HUDEP-2 (cell line): ENCODE results near the gene CD300H.
"Not testable (repeated sequence)": the region's sequence is repeated elsewhere in the genome, so short reads cannot be mapped to it uniquely, and the experiment has no call there.

Source experiments
- DNase-seq, 76 experiments: peaks; one replicate each; lab custom pipeline; 2025; ENCODE audit not compliant: unreplicated experiment in 76 of 76; lab: John Stamatoyannopoulos, UW

Gene CD300H

DNA sequence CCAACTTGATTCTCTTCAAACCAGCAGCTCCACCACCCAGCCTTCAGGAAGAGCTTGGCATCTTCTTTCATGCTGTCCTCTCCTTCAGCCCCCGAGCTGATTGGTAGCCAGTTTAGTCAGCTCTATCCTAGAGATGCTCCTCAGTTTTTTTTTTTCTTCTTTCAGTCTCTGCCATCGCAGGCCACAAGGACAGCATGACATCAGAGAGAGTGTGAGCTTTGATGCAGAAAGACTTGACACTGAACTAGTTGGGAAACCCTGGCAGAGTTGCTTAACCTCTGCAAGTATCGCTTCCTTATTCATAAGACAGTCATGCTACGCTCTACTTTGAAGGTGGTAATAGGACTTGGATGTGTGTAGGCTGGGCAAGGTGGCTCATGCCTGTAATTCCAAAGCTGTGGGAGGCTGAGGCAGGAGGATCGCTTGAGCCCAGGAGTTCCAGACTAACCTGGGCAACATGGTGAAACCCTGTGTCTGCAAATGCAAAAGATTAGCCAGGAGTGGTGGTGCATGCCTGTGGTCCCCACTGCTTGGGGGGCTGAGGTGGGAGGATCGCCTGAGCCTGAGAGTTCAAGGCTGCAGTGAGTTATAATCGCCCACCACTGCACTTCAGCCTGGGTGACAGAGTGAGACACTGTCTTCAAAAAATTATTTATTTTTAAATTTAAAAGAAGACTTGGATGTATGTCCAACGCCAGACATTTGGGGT lies 38.7 kb downstream of the CD300H start:
- DNase-seq, result no peak

- DNase-seq, result no peak
Measured at GRCh38 chr17:74527756-74528155, 39.6 kb downstream of the CD300H start.

GRCh38 chr17:74527081-74527480 lies 40.2 kb downstream of the CD300H start:
- DNase-seq, result no peak

DNA sequence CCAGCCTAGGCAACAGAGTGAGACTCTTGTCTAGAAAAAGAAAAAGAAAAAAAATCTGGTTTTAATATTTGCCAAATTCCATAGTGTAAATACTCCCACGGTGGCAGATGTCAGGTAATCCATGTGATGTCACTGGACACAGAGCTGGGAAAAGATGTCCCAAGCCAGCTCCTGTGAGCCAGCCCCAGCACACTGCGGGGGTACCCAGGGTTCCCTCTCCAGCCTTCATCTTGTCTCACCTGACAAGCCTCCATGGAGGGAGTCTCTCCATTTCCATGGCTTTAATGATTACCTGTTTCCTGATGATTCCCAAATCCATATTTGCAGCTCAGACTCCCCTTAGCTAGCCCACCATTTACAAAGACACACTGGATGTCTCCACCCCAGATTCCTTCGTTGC lies 40.6 kb downstream of the CD300H start:
- DNase-seq, result no peak

GRCh38 chr17:74525781-74526288 lies 41.5 kb downstream of the CD300H start:
- no peak for DNase-seq

DNA sequence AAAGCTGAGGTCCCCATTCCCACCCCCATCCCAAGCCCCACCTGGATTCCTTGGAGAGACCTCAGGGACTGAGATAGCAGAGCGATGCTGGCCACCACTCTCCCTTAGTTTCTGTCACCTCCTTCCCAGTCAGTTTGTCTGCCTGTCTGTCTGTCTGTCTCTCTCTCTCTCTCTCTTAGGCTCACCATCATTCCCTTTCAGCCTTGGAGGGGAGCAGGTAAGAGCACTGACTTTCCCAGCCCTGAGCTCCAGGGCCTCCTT lies 41.9 kb downstream of the CD300H start:
- no peak for DNase-seq

GRCh38 chr17:74524653-74525464 lies 42.5 kb downstream of the CD300H start:
- DNase-seq, result no peak

GRCh38 chr17:74523308-74523707 lies 44.0 kb downstream of the CD300H start:
- no peak for DNase-seq

- DNase-seq, result no peak
Measured at GRCh38 chr17:74522381-74523105, 44.8 kb downstream of the CD300H start.

DNA sequence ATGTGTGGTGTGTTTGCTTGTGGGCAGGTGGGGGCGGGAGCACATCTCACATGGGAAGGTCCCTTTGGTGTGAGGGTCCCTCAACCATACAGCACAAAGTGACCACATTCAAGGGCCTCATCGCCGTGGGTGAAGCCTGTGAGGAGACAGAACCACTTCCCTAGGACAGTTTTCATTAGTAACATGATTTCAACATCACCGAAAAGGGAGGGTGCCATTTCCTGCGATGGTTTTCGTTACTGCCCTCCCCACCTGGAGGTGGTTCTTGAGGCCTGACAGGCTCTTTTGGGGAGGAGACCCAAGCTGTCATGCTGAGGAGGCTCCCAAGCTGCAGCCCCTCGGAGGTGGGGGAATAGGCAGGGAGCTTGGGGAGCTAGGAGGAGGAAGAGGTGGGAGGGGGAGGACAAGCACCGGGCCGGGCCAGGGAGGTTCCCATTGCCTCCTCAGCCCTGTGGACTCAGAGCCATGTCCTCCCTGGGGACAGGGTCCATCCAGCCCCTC lies 45.6 kb downstream of the CD300H start:
- no peak for DNase-seq

- DNase-seq, result no peak
Measured at GRCh38 chr17:74520790-74521480, 46.4 kb downstream of the CD300H start.

GRCh38 chr17:74520016-74520434 lies 47.3 kb downstream of the CD300H start:
- DNase-seq, result no peak

DNA sequence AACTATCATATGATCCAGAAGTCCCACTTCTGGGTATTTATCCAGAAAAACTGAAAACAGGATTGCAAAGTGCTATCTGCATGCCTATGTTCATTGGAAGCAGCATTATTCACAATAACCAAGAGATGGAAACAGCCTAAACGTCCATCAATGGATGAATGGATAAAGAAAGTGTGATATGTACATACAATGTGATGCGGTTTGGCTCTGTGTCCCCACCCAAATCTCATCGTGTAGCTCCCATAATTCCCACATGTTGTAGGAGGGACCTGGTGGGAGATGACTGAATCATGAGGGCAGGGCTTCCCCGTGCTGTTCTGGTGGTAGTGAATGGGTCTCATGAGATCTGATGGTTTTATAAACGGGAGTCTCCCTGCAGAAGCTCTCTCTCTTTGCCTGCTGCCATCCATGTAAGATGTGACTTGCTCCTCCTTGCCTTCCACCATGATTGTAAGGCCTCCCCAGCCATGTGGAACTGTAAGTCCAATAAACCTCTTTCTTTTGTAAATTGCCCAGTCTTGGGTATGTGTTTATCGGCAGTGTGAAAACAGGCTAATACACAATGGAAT lies 48.8 kb downstream of the CD300H start:
- DNase-seq, result not testable (repeated sequence)

DNA sequence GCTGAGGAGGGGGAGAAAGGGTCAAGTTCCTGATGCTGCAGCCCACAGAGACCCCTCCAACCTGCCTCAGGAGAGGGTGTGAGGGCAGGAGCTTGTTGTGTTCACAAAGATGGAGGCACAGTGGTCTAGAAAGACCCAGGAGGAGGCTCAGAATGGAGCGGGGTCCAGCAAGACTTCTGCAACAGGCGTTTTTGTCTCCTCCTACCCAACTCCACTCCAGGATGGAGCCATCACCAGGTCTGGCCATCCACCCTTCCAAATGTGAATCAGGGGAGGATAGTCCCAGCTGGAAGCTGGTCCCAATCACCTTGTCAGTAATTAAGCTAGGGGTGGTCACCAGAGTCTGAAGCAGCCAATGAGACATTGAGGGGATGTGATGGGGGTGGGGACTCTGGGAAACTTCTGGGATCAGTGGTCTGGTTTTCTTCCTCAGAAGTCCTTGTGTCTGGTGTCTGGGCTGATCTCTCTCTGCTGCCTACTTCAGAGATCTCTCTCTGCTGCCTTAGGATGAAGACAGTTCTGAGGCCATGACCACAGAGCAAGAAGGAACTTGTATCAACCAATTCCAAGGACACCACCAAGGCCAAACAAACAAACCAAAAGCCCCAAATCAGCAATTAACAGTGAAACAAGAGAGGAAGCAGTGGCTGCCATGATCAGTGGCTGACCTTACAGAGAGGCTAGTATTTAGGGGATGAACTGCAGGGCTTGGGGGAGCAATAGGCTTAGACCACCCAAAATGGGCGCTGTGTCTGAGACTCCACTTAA lies 50.6 kb downstream of the CD300H start:
- DNase-seq, result no peak

DNA sequence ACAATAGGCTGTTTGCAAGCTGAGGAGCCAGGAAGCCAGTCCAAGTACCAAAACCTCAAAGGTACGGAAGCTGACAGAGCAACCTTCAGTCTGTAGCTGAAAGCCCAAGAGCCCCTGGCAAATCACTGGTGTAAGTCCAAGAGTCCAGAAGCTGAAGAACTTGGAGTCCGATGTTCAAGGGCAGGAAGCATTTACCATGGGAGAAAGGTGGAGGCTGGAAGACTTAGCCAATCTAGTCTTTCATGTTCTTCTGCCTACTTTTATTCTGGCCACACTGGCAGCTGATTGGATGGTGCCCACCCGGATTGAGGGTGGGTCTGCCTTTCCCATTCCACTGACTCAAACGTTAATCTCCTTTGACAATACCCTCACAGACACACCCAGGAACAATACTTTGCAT lies 51.4 kb downstream of the CD300H start:
- DNase-seq, result no peak

DNA sequence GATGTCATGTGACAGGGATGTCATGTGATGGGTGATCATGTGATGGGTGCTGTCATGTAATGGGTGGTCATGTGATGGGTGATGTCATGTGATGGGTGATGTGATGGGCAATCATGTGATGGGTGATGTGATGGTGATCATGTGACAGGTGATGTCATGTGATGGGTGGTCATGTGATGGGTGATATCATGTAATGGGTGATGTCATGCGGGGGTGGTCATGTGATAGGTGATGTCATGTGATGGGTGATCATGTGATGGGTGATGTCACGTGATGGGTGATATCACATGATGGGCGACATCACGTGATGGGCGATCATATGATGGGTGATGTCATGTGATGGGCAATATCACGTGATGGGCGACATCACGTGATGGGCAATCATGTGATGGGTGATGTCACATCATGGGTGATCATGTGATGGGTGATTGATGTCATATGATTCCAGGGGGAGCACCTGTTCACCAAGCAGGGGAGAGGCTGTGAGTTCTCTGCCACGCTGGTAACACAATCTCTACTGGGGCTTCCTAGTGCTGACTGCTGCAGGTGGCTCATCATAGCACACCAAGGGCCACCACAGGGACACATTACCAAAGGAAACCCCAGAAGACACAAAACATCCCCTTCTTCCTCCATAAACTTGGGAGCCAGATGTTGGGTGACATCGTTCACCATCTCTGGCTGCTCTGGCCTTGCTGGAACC lies 52.5 kb downstream of the CD300H start:
- DNase-seq, result peak in 4 of 76 experiments; percentile 4 to 27 (median 13)

DNA sequence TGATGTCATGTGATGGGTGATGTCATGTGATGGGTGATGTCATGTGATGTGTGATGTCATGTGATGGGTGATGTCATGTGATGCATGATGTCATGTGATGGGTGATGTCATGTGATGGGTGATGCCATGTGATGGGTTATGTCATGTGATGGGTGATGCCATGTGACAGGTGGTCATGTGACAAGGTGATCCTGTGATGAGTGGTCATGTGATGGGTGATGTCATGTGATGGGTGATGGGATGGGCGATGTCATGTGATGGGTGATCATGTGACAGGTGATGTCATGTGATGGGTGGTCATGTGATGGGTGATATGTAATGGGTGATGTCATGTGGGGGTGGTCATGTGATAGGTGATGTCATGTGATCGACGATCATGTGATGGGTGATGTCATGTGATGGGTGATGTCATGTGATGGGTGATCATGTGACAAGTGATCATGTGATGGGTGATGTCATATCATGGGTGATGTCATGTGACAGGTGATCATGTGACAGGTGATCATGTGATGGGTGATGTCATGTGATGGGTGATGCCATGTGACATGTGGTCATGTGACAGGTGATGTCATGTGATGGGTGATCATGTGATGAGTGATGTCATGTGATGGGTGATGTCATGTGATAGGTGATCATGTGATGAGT lies 53.2 kb downstream of the CD300H start:
- DNase-seq, result peak in 18 of 76 experiments; percentile 3 to 39 (median 19)

- peak in 1 of 76 experiments; percentile 10 for DNase-seq
Measured at GRCh38 chr17:74512624-74513091, 54.7 kb downstream of the CD300H start.
